GM13976 (cell line): Measurements from ENCODE around the gene SMIM12.
A peak's percentile ranks its signal among the peaks of the same experiment; 100 is the strongest.

Experiments
- DNase-seq: peaks from one replicate; pipeline ENCODE4 v3.0.0; 2012; ENCODE audit warnings: low spot score
- CTCF ChIP-seq: IDR thresholded peaks from 2 replicates; pipeline ENCODE4 v1.5.1; 2012; ENCODE audit warnings: borderline replicate concordance, mild to moderate bottlenecking; ENCODE audit not compliant: insufficient read depth; ENCODE audit errors: extremely low read depth, missing control alignments, control extremely low read depth
- in situ Hi-C: fragments of 300-500 bp; cut with MboI; formaldehyde crosslinking; loops from one replicate; pipeline ENCODE4 v1.12.0; 2022; ENCODE audit warnings: low sequenced_read_pairs, mixed read lengths, inconsistent platforms; ENCODE audit not compliant: unreplicated experiment

SMIM12 gene

GRCh38 chr1:34869760-34870159, 10.2 kb upstream of the SMIM12 start:
- in situ Hi-C loops: no loop called here
- TF ChIP-seq CTCF: no peak
- DNase-seq: no peak

DNA sequence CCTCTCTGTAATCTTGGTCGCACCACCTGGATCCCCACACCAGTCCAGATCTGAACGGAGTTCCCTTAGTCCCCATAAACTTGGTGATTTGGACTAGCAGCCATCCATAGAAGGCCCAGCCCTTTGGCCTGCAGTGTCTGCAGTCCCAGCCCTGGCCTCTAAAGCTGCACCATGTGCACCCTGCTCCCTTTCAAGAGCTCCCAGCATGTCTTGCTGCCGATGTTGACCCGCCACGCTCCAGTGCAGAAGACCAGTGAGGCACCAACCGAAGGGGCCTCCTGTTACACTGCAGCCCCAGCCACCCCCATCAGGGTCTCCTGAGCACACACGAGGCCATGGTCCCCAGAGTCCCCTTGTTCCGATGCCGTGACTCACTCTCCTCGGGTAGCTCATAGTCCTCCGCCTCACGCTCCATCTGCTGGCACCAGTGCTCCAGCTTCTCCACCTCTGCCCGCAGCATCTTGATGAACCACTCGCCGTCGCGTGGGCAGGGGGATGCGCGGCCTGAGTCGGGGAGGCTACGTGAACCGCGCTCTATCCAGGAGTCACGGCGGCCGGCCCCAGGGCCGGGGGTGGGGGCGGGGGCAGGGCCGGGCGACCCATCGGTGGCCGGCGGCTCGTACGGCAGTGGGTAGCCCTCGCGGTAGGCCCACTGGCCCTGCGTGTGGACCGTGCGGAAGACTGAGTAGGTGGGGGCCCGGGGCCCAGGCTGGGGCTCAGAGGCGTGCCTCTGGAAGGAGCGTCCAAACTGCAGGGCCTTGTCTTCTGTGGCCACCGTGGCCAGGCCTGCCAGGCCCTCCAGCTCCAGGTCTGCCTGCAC, 8.9 kb upstream of the SMIM12 start:
- in situ Hi-C loops: no loop called here
- no peak for DNase-seq
- TF ChIP-seq CTCF: no peak

DNA sequence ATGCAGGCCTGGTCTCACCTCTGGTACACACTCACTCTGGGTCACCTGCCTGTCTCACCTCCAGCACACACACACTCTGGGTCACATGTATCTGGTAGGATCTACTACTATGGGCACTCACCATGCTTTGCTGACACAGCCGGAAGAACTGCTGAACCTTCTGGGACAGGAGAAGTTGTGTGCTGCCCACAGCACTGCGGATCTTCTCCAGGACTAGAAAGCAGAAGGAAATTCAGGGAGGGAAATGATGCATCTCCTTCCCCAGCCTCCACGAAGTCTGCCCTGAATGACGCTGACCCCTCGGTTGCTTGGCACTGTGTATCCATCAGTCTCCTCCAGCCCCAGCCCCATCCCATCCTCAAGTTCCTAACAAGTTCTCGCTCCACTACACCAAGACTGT, 7.9 kb upstream of the SMIM12 start:
- DNase-seq: no peak
- TF ChIP-seq CTCF: no peak
- in situ Hi-C loops: no loop called here

DNA sequence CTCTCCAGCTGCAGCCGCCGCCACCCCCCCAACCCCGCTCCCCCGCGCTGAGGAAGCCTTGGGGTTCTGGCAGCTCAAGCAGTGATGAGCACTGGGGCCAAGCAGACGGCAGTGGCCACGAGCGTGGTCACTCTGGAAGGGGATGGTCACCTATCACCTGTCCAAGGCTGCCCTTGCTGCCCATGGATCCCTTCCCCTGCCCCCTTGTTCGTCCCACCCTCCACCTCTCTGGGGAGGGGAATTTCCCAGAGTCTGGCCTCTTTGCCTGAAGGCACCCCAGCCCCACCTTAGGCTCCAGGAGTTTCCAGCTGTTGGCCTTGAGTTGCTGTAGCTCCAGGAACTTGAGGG, 7.2 kb upstream of the SMIM12 start:
- in situ Hi-C loops: no loop called here
- TF ChIP-seq CTCF: no peak
- DNase-seq: no peak

DNA sequence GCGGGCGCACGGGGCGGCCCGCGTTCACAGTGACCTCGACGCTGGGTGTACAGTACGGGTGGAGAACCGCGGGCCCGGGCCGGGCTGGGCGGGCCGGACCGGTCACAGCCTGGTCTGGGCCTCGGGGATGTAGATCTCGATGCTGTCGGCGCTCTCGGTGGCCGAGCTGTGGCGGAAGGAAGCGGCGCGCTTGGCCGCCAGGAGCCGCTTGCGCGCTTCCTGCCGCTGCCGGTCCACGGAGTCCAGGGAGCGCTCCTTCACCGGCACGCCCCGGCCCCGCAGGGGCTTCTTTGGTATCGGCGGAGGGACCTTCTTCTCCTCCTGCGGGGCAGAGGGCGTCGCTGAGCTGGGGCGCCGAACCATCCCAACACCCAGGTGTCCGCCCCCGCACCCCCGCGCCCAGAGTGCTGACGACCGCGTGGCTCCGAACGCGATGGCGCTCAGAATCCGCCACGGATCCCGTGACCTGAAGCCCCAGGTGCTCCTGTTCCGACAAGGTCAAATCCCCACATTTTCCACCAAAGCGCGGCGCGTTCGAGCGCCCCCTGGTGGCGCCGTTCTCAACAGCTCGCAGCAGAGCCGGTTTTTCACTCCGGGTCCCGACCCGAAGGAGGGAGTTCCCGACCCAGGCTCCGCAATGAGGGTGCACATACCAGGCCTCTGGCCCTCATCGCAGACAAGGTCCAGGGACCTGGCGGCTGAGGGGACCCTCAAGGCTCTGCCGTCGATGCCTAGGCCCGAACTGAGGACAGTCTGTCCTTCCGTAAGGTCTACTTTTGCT, 6.6 kb upstream of the SMIM12 start:
- peak; percentile 91 for DNase-seq

GRCh38 chr1:34865573-34865972, 6.0 kb upstream of the SMIM12 start:
- in situ Hi-C loops: no loop called here
- no peak for DNase-seq
- TF ChIP-seq CTCF: no peak

More for the DNA sequence above, 6.6 kb upstream of the SMIM12 start:
- in situ Hi-C loops: no loop called here
- peak; percentile 94 for TF ChIP-seq CTCF
